ENCODE data around the gene TRANK1.

- TF ChIP-seq CTCF (IDR thresholded peaks at IDR 0.05) = no peak
- TF ChIP-seq POLR2A (IDR thresholded peaks at IDR 0.05) = no peak
- TF ChIP-seq EP300 (IDR thresholded peaks at IDR 0.05) = no peak
Observed at GRCh38 chr3:36827133-36827532, 117.7 kb downstream of the TRANK1 start.
